G401 (cell line): ENCODE measurements around the gene DYRK3. TPM values are rescaled to one million over a fixed set of nuclear protein-coding genes. Genes with fewer than 3 reads are reported as not detected.
A peak's percentile ranks its signal among the peaks of the same experiment; 100 is the strongest.

Experiments
- DNase-seq: peaks from one replicate; pipeline ENCODE4 v3.0.0-alpha.2; 2015; ENCODE audit warnings: low spot score
- in situ Hi-C: cut with HindIII; loops from 2 replicates; pipeline ENCODE4 v1.10.0; 2016; ENCODE audit warnings: low sequenced_read_pairs, mixed read lengths
- total RNA-seq: library from RNA; depleted of rRNA; stranded (reverse); fragments of >200 nt; shearing (Covaris generic); gene quantifications from 2 replicates; pipeline ENCODE4 v1.2.3, GENCODE V29; 2014

DYRK3 gene
- total RNA-seq, 1 experiment from 2014 or later, result 22.2 TPM

DNA sequence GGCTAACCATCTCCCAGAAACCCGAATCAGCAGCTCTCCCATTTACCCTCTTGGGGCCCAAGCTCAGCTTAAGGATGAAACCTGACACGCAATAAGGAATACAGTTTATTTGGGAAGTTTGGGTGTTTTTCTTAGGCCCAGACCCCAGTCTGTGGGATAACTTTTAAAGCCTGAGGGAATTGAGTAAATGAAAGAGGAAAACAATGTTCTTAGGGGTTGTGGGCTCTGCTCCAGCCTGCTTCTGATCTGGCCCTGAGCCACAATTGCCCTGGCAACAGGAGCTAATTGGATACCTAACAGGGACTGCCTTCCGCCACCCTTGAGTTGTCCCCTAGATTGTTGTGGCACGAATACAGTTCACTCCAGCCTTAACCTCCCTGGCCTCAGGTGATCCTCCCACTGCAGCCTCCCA, 20.1 kb downstream of the DYRK3 start:
- no peak for DNase-seq
- in situ Hi-C loops, result no loop called here

DNA sequence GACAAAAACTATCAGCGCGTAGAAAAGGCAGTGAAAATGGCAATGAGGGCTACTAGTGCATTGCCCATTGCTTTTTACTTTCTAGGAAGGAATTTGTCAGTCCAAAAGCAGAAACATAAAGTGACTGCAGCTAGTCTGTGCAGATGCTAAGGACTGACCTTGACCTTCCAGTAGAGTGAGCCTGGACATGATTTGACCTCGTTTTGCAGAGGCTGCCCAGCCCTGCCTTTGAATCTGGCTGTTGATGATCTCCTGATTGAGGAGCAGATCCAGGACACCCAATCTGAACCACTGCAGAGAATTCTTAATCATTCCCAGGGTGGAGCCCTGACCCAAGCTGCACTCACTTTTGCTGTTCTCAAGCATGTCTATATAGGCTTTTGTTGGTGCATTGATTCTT, 21.6 kb downstream of the DYRK3 start:
- in situ Hi-C loops, result no loop called here
- no peak for DNase-seq

DNA sequence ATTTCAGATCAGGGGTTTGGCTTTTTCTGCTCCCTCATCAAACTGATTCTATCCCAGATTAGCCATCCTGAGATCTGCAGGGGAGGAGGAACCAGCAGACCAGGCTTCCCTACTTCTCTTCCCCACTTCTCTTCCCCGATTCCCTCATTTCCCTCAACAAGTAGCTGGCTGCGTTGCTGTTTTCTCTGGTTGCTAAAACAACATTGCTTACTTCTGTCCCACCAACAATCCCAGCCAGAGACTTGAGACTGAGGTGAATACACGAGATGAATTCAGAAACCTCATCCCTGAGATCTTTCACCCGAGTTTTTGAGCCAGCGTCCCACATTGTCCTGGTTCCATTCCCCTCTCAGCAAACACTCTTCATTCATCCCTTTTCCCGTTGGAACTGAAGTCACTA, 22.4 kb downstream of the DYRK3 start:
- in situ Hi-C loops, result no loop called here
- no peak for DNase-seq

DNA sequence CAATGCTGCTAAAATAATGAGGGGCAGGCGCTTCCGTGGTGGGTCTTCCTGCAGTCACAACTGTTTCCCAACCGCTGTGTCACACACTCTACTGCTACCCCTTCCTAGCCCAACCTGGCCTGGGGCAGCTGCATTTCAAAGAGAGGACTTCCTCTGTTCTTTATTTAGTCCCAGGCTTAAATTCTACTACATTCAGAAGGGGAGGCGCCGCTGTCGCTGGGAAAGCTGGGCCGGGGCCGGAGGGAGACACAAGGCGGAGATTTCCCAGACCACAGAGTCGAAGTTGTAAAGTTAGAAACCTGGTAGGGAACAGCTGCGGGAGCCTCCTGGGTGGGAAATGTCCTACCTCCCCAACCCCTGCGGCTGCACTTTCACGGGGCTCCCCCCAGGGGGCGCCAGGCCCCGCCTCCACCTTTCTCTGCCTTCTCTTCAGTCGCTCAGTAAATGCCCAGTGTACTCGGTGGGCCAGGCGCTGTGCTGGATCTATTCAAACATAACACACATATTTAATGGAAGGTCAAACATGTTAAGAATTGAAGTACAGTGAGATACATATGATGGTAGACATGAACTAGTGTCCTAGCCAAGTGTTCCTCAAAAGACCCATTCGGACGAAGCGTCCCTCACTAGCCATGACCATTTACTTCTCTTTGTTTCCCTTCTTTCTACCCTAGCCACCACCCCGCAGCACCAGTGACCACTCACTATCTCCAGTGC, 23.1 kb downstream of the DYRK3 start:
- in situ Hi-C loops, result no loop called here
- DNase-seq, result no peak

DNA sequence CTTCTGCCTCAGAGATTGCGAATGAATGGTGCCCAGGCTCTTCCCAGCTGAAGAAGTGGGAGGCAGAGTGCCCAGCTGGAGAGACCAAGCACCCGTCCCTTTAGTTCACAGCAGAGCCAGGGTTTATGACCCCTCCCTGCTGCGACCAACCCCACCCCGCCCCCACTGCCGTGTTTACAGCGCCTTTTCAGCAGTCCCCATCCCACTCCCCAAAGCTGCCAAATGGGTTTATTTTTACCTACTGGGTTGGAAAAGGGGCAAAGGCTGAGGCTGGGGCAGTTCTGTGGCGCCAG, 23.6 kb downstream of the DYRK3 start:
- DNase-seq, result no peak
- in situ Hi-C loops, result no loop called here

DNA sequence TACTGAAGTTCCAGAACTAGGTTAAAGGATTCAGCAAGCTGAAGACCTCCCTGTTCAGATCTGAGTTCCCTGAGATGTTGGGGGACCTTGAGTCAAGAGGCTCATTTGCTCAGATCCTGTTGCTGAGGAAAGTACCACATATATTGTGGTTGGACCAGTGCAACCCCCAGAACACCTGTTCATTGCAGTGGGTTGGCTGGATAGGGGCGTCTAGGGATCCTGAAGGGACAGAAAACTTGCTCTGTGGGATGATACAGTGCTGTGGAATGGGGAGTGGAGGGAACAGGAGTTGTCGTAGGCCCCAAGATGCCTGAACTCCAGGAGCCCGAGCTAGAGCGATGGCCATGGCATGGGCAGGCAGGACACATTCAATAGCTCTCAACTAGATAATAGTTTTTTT, 24.8 kb downstream of the DYRK3 start:
- DNase-seq, result no peak
- in situ Hi-C loops, result no loop called here

DNA sequence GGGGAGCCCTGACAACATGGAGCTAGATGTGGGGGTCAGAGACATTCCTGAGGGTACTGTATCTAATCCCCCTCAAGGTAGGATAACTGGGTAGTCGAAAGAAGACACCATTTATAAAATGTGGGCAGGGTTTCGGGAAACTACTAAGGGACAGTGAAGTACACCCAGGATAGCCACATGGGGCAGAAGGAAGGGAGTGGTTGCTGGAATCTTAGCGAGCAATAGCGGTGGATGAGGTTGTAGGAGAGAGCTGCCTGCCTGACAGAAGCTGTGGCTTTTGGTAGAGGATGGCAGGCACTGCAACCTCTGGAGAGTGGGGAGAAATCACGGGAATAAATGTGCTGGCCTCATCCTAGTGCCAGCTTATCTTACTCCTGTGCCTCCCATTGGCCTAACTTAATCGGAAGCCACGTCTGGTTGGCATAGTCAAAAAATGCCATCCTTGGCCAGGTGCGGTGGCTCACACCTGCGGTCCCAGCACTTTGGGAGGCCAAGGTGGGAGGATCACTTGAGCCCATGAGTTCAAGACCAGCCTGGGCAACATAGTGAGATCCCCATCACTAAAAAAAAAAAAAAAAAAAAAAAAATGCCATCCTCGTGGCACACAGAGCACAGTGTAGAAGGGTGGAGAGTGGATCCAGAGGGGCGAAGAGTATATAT, 26.0 kb downstream of the DYRK3 start:
- in situ Hi-C loops, result no loop called here
- no peak for DNase-seq

DNA sequence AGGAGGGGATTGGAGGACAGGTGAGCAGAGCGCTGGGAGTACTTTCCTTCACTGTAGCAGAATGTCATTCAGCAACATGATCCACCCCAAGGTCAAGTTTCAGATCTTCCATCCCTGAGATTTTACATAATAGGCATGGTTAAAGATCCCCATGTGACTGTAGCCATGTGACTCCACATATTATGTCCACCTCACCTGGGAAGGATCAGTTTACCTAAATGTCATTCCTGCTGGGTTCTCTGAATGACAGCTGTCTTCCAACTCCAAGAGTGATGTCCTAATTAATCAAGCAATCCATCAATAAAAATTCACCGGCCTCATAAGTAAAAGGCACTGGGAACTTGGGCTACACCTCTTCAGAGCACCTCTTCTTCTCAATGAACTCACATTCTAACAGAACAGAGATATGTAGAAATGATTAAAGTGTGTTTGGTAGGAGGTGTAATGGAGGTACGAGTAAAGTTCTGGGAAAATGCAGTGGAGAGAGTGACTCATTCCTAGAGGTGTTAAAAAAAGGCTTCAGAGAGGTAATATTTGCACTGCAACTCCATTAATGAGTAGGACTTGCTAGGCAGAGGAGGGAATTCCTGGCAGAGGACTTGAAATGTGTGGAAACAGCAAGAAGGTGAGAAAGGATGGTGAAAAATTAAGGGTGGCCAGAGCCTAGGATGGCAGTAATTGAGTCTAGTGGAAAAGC, 27.2 kb downstream of the DYRK3 start:
- no peak for DNase-seq
- in situ Hi-C loops, result no loop called here

DNA sequence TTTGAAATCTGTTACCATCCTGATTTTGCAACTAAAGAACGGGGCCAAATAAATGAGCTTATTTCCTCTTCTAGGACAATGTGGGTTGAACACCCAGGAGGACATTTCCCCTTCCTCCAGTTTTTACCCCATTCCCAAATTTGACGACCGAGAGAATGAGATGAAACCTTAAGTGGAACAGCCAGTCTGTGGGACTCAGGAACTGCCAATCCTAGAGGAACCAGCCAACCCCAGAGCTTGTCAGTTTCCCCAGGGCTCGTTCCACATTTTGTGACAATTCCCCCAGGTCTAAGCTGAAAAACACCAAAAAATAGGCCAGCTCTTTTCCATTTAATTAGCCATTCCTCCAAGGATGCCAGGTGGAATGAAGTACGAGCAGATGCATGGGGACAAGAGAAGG, 28.0 kb downstream of the DYRK3 start:
- DNase-seq, result peak; percentile 50
- in situ Hi-C loops, result no loop called here

DNA sequence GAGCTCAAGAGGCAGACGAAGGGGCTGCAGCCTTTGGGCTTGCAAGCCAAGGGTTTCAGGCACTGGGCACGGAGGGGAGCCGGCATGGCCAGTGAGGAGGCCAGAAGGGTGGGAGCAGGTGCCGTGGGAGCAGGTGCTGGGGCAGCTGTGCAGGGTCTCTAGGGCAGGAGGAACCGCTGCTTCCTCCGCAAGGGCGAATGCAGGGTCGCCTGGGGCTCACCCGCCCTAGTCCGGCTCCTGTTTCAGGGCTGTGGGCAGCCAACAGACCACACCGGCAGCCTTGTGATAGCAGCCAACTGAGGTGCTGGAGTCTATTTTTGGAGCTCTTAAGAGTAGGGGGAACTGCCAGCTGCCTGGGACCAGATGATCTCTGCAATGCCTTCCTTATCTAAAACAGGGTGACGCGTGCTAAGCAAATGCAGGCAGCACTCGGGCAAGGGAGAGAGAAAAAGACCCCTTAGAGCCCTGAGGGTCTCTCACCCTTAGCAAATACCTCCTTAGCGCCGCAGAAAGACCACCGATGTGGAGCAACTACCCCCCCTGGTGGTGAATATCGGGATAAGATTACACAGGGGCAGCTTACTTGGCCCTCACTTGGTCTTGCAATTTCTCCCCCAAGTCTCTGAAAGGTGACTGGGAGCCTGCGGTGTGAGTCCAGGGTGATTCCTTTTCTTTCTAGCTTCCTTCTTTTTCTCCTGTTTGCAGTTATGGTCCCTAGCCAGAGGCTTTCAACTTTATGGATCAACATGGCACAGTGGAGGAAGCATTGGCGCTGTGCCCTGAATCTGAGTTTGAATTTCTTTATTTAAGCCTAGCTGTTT, 28.7 kb downstream of the DYRK3 start:
- in situ Hi-C loops, result no loop called here
- peak; percentile 70 for DNase-seq

DNA sequence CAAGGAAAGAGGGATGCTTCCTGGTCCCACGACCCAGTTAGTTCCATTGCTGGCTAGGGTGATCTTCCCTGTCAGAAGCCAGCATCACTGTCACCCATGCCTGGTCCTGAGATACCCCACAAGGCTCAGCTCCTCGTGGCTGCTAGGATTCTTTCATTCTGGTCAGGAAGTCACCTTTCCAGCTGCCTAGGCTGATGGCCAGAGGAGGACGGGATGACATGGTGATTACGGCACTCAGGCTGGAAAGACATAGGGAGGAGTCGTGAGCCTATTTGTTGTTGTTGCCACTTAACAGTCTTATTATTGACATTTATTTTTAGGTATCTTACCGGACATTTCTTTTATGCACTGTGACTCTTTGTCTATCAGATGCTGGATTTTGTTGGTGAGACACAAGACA, 29.4 kb downstream of the DYRK3 start:
- in situ Hi-C loops, result no loop called here
- DNase-seq, result no peak

DNA sequence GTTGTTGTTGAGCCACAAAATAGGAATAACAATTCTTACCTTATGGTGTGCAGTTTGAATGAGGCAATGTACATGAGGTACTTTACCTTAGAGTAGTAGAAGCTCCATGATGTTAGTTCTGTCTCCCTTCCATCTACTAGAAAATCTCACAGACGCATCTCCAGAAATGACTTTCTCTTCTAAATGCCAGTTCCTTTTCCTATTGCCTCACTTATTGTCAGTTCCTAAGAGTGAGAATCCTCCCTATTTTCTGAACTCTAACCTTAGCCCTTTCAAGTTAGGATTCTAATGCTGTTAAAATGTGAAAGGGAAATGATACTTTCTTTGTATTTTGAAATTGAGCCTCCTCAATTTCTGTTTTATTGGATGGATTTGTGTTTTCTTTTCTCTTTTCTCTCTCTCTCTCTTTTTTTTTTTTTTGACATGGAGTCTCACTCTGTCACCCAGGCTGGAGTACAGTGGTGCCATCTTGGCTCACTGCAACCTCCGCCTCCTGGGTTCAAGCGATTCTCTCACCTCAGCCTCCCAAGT, 30.8 kb downstream of the DYRK3 start:
- DNase-seq, result no peak
- in situ Hi-C loops, result no loop called here

DNA sequence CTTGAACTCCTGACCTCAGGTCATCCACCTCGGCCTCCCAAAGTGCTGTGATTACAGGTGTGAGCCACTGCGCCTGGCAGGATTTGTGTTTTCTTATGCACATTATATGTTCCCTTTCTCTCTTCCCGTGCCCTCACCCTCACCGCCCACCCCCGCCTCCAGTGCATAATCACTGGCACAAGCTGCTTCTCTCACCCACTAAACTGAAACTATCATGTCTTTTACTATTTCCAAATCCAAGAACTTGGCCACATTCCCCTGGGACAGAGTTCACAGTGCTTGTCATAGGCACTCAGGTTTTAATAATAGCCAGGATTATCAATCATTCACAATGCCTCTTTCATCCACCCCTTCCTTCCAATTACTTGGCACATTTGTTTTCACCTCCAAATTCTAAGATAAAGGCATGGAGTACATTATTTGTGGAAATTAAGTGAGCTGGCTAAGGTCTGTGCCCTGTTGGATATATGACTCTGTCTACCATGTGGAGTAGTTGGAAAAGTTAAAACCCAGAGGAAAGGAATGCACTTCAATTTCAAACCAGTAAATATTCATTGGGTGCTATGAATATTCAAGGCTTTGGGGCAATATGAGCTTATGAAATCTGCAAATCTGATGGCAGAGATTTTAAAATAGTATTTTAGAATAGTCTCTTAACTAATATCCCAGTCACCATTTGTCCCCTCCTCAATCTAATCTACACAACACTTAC, 31.8 kb downstream of the DYRK3 start:
- DNase-seq, result no peak
- in situ Hi-C loops, result no loop called here

DNA sequence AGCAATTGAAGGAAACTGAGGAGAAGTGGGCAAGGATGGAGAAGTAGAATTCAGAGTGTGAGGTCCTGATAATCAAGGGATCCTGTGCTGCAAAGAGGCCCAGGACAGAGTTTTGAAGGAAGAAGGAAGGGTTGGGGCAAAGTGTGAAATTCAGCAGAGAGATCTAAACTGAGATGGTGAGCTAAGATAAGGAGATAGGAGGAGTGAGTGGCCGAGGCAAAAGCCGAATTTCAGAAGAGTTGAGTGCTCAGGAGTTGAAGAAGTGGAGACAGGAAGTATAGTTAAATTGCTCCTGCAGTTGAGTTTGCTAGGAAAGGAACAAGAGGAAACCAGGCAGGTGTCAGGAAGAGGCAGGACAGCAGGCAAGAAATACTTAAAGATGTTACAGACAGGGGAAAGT, 33.0 kb downstream of the DYRK3 start:
- in situ Hi-C loops, result no loop called here
- no peak for DNase-seq

DNA sequence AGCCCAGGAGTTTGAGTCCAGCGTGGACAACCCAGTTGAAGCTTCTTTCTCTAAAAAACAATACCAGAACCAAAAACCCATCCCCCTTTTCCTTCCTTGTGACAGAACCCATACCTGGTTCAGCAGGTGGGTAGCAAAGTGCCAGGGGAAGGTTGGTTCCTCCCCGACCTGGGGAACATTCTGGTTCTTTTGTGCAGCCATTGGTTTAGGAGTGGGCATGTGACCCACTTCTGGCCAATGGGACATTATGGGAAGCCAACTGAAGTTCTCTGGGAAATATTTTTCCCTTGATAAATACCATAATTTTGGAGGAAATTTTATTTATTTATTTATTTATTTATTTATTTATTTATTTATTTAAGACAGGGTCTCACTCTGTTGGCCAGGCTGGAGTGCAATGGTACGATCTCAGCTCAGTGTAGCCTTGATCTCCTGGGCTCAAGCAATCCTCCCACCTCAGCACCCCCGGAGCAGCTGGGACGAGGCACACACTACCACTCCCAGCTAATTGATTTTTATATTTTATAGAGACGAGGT, 33.6 kb downstream of the DYRK3 start:
- in situ Hi-C loops, result no loop called here
- DNase-seq, result no peak

DNA sequence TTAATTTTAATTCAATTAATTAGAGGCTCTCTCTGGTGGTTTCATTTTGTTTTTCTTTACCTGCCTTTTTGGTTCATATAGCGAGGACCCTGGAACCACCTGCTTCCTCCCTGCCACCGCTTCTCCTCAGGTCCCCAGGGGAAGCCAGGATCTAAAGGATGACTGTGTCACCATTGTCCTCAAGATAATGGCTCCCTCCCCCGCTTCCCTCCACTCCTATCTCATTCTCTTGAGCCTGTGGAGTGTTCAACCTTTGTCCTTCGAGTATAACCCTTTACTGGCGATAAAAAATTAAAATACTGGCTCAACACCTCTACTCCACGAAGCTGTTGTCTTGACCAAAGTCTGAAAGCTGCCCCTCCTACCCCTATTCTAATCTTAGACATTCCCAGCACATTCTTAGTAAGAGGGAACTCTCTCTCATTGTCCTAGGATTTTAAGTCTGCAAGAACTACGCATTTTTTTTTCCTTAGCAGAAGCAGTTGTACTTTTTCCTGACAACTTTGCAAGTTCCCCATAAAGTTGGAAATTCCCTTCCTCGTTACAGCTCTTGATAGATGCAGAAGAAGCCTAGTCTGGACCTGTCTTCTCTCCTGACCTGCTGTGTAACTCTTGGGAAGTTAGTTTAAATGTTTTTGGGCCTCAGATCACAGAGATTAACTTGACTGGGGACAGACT, 36.8 kb downstream of the DYRK3 start:
- DNase-seq, result no peak
- in situ Hi-C loops, result no loop called here

DNA sequence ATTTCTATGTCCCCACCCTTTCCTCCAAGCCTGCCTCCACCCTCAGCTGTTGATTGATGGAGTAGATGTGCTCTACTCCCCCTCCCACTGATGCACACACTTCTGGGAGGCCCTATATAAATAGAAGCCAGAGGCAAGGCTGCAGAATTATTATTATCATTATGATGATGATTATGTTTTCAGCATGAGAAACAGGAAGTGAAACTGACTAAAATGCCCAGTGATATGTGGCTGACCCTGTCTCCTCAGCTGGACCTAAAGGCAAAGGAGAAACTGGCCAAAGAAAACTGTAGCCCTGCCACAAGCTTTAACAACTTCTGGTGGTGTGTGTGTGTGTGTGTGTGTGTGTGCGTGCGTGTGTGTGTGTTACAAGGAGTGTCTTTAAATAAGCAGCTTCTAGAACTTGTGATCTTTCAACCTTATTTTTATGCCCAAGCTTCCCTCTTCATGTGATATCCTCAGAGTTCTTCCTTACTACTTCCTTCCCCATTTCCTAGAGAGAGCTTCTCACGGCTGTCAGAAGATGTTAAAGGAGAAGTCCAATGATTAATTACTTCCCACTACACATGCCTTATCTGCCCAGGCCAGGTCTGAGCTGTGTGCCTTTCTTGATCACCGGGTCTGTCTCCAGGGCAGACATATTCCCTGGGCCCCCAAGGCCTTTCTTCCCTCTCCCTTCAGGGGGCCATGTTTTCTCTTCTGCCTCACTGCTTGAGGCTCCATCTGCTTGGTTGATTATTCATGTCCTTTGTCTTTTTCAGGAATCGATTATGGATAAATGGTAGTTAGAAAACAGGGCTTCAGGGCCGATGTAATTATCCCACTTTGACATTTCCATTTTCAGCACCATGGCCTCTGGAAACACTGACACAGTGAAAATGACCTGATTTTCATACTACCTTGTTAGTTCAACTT, 37.8 kb downstream of the DYRK3 start:
- in situ Hi-C loops, result no loop called here
- DNase-seq, result no peak
